Muscle layer of duodenum (tissue), 2 donors: ENCODE data around the gene SSH2.
"Not testable (repeated sequence)": the region's sequence is repeated elsewhere in the genome, so short reads cannot be mapped to it uniquely, and the experiment has no call there.

Experiments used
- H3K27ac ChIP-seq: one replicate; pipeline ENCODE4 v1.7.0; 2013; ENCODE audit warnings: mild to moderate bottlenecking, low read length
- H3K27me3 ChIP-seq: one replicate; pipeline ENCODE4 v1.7.0; 2013; ENCODE audit warnings: low read depth, mild to moderate bottlenecking, control low read depth, low read length
- H3K36me3 ChIP-seq, 2 donors: one replicate each; pipeline ENCODE4 v1.7.0; 2013; ENCODE audit warnings: low read length in 2 of 2, control low read depth in 1 of 2, mild to moderate bottlenecking in 1 of 2; ENCODE audit not compliant: insufficient read depth in 2 of 2, control insufficient read depth in 1 of 2
- H3K4me1 ChIP-seq, 2 donors: one replicate each; pipeline ENCODE4 v1.7.0; 2013; ENCODE audit warnings: low read length in 2 of 2, mild to moderate bottlenecking in 2 of 2, control low read depth in 1 of 2, moderate library complexity in 1 of 2; ENCODE audit not compliant: insufficient read depth in 2 of 2, control insufficient read depth in 1 of 2
- H3K4me3 ChIP-seq, 2 donors: one replicate each; pipeline ENCODE4 v1.7.0; 2013; ENCODE audit warnings: low read length in 2 of 2, low read depth in 1 of 2, mild to moderate bottlenecking in 1 of 2
- H3K9me3 ChIP-seq, 2 donors: one replicate each; pipeline ENCODE4 v1.7.0; 2013; ENCODE audit warnings: low read length in 2 of 2, control low read depth in 1 of 2, mild to moderate bottlenecking in 1 of 2; ENCODE audit not compliant: control insufficient read depth in 1 of 2
- donor health status: healthy.

The SSH2 gene

DNA sequence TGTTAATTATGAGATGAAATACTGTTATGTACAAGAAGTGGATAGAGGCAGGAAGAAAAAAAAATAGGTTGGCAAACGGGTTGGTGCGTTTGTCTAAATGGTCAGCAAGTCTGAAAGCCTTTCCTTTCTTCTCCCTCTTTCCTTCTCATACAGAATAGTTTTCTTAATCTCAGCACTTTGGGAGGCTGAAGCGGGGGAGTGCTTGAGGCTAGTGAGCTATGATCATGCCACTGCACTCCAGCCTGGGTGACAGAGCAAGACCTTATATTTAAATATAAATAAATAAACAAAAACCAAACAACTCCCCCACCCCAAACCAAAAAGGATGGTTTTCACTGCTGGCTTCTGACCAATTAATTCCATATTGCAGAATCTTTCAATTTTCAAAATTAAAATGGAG lies 232.7 kb downstream of the SSH2 start:
- H3K4me1 ChIP-seq: peaks cover 5 to 12% of the 10 kb centered on the region in 2 donors
- no peaks in the 10 kb centered on the region for H3K27me3 ChIP-seq
- H3K9me3 ChIP-seq: no peaks in the 10 kb centered on the region
- H3K36me3 ChIP-seq: peaks cover 1 to 6% of the 10 kb centered on the region in 2 donors
- H3K27ac ChIP-seq: no peak overlapping the region
- no peak overlapping the region for H3K4me3 ChIP-seq

DNA sequence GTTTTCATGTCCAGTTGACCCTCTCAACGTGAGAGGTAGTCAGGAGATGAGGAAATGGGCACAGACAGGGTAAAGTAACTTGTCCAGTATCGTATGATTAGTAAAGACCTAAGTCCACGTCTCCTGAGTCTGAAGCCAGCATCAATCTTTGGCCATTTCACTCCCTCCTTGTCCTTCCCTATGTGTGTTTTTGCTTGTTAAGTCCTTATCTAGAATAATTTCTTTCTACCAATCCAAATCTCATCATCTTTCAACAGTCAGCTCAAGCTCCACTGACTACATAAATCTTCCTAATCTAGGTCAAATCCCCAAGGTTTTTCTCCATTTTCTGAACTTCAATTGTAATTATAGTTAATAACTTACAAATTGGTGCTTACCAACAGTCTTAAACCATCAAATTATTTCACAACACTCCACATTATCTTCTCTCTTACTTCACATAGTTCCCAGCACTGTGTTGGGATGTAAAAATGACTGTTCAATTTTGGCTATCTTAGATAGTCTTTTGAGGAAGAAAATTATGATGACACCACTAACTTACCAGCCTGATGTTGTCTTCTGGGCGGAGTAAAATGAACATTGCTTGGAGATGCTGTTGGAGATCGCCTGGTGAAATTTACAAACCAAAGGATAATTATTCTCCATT lies 235.0 kb downstream of the SSH2 start:
- no peaks in the 10 kb centered on the region for H3K27me3 ChIP-seq
- peaks cover 0 to 6% of the 10 kb centered on the region in 2 donors for H3K36me3 ChIP-seq
- no peak overlapping the region for H3K4me3 ChIP-seq
- H3K4me1 ChIP-seq: peaks cover 5 to 12% of the 10 kb centered on the region in 2 donors
- H3K27ac ChIP-seq: no peak overlapping the region
- H3K9me3 ChIP-seq: no peaks in the 10 kb centered on the region

DNA sequence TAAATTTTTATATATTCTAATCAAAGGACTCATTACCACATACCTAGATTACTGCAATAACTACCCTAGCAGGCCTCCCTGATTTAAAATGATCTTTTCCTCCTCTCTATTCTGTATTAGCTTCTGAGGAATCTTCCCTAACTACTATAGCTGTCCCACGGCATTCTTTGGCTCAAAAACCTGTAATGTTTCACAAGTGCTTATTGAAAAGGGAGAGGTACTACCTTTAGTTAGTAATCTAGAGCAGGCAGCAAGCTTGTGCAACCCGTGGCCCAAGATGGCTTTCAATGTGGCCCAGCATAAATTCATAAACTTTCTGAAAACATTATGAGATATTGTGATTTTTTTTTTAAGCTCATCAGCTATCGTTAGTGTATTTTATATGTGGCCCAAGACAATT lies 236.3 kb downstream of the SSH2 start:
- Histone ChIP-seq H3K4me3 (no peak overlapping the region), H3K4me1 (peaks cover 0 to 2% of the 10 kb centered on the region in 2 donors), H3K36me3 (peaks cover 0 to 6% of the 10 kb centered on the region in 2 donors), H3K27me3 (no peaks in the 10 kb centered on the region), H3K9me3 (no peaks in the 10 kb centered on the region), H3K27ac (no peak overlapping the region)

DNA sequence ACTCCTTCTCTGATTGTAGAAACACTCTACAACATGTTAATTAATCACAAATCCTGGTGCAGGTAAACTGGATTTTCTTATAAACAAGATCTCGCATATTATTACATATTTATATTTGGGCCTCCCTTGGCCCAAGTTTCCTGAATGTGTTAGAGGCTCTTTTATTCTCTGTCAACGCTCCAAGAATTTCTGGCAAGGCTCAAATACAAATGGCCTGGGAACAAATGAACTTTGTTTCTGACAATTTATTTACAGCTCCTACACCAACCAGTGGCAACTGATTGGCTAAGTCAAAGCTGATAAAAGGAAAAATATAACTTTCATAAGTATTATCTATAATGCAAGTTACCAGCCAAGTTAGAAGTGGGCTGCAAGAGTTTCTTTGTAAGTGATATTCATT lies 242.4 kb downstream of the SSH2 start:
- Histone ChIP-seq H3K4me1 (peaks cover 5% of the 10 kb centered on the region in 2 donors), H3K36me3 (peaks cover 0 to 5% of the 10 kb centered on the region in 2 donors), H3K9me3 (no peaks in the 10 kb centered on the region), H3K27me3 (no peaks in the 10 kb centered on the region), H3K27ac (no peak overlapping the region), H3K4me3 (no peak overlapping the region)

DNA sequence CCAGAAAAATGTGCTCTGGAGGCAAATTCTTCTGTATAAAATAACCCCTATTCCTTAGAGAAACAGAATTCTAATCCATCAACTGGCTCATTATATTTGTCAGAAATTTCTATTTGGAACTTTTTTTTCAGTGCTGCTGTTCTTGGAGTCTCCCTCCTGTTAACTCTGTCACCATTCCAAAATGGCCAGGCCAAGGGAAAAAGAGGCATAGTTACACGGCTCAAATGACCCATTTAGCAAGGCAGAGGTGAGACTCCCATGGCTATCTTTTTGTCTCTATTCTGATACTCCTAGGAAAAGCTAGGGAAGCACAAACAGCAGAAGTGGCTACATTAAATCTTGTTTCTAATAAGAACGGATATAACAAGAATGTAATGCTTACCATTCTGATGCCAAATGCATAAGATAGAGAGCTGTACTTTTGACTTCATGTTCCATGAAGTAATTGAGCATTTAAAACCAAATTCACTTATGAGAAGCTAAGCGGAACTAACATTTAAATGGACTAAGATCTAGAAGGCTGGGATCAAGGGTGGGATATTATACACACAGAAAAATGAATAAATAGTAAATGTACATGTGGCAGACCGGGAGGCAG lies 242.9 kb downstream of the SSH2 start:
- peaks cover 0 to 5% of the 10 kb centered on the region in 2 donors for H3K36me3 ChIP-seq
- no peak overlapping the region for H3K4me3 ChIP-seq
- H3K27ac ChIP-seq: no peak overlapping the region
- H3K9me3 ChIP-seq: no peaks in the 10 kb centered on the region
- no peaks in the 10 kb centered on the region for H3K27me3 ChIP-seq
- peaks cover 5% of the 10 kb centered on the region in 2 donors for H3K4me1 ChIP-seq

DNA sequence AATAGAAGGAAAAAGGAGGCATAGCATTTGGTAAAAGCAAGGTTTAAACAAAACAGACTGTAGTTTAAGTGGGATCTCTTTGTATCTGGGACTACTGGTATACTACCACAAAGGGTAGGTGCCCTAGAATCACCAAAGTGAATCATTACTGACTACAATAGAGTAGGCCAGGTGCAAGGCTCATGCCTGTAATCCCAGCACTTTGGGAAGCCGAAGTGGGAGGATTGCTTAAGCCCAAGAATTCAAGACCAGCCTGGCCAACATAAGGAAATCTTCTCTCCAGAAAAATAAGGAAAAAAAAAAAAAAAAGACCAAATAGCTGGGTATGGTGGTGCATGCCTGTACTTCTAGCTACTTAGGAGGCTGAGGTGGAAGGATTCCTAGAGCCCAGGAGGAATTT lies 246.5 kb downstream of the SSH2 start:
- peaks cover 0 to 5% of the 10 kb centered on the region in 2 donors for H3K36me3 ChIP-seq
- H3K9me3 ChIP-seq: no peaks in the 10 kb centered on the region
- peaks cover 5% of the 10 kb centered on the region in 2 donors for H3K4me1 ChIP-seq
- H3K27me3 ChIP-seq: no peaks in the 10 kb centered on the region
- H3K4me3 ChIP-seq: no peak overlapping the region
- H3K27ac ChIP-seq: no peak overlapping the region

DNA sequence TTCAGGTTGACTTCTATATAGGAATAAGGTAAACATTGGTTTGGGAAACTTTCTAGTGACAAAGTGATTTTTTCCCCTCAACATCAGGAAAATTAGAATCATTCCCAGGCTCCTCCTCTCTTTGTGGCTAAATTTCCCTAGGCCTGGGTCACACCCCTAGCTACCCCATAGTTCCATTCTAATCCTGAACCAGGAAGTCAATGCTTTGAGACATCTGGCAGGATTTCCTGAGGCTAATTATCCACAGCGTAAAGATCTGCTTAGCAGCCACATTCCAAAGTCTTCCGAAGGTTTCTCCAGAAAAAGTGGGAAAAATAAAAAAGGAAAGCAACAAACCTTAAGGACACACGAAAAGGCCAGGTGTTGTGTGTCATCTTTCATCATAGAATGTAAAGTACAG lies 247.0 kb downstream of the SSH2 start:
- H3K9me3 ChIP-seq: no peaks in the 10 kb centered on the region
- H3K36me3 ChIP-seq: peaks cover 0 to 5% of the 10 kb centered on the region in 2 donors
- H3K4me3 ChIP-seq: no peak overlapping the region
- peak overlapping the region; percentile 5 for H3K27ac ChIP-seq
- no peaks in the 10 kb centered on the region for H3K27me3 ChIP-seq
- H3K4me1 ChIP-seq: peaks cover 5 to 8% of the 10 kb centered on the region in 2 donors

DNA sequence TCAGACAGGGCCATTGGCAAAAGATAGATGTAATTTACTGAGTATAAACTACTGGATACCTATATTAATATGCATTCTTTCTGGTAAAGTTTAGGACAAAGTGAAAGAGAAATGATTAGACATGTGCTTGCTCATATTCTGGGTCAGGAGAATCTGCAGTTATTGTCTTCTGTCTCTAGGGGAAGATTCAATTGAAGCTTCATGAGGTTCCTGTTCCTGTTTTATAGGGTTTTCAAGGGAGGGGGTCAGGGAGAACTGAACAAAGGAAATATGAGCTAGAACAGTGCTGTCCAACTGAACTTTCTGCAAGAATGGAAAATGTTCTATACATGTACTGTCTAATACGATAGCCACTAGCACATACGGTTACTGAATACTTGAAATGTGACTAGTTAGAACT lies 248.0 kb downstream of the SSH2 start:
- Histone ChIP-seq H3K27me3 (no peaks in the 10 kb centered on the region), H3K4me1 (peaks cover 0 to 13% of the 10 kb centered on the region in 2 donors), H3K36me3 (peaks cover 0 to 5% of the 10 kb centered on the region in 2 donors), H3K4me3 (no peak overlapping the region), H3K27ac (peak overlapping the region; percentile 26), H3K9me3 (no peaks in the 10 kb centered on the region)

DNA sequence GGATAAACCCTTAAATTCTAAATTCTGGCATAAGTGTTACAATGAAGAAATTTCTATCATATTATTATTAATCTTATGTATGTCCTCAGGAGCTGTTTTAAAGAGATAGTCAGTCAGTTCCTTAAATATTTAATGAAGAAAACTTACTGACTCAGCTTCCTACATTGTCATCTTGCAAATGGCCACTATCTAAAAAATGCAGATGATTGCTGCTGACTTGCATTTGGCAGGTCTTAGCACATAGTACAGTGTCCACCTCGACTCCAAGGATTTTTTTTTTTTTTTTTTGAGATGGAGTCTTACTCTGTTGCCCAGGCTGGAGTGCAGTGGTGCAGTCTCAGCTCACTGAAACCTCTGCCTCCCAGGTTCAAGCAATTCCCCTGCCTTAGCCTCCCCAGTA lies 252.2 kb downstream of the SSH2 start:
- Histone ChIP-seq H3K36me3 (peaks cover 0 to 9% of the 10 kb centered on the region in 2 donors), H3K27me3 (no peaks in the 10 kb centered on the region), H3K9me3 (no peaks in the 10 kb centered on the region), H3K4me1 (peaks cover 0 to 13% of the 10 kb centered on the region in 2 donors), H3K27ac (no peak overlapping the region), H3K4me3 (no peak overlapping the region)

DNA sequence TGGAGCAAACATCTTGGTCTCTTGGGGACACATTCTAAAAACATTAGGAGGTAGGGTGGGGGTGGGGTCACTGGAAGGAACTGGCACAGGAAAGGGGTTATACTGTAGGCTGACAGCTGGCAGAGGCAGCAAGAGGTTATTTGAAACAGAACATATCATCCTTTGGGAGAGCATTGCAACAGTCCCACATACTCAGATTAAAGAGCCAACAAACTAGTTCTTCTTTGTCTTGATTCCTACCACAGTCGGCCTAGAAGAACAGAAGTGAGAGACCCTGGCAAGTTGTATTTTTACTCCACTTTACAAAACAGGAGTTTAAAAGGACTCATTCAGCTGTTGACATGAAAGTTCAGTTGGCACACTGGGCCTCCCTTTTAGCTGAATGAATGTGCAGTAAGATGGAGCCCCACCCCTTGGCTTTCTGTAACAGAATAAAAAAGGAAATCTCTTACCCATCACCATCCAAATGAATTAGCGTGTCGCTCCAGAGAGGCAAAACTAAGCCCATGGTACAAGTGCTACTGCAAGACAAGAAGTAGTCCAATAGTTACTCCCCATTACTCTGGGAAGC lies 252.7 kb downstream of the SSH2 start:
- H3K36me3 ChIP-seq: peaks cover 0 to 12% of the 10 kb centered on the region in 2 donors
- no peak overlapping the region for H3K4me3 ChIP-seq
- no peaks in the 10 kb centered on the region for H3K9me3 ChIP-seq
- H3K4me1 ChIP-seq: peaks cover 0 to 13% of the 10 kb centered on the region in 2 donors
- H3K27ac ChIP-seq: peak overlapping the region; percentile 10
- no peaks in the 10 kb centered on the region for H3K27me3 ChIP-seq

DNA sequence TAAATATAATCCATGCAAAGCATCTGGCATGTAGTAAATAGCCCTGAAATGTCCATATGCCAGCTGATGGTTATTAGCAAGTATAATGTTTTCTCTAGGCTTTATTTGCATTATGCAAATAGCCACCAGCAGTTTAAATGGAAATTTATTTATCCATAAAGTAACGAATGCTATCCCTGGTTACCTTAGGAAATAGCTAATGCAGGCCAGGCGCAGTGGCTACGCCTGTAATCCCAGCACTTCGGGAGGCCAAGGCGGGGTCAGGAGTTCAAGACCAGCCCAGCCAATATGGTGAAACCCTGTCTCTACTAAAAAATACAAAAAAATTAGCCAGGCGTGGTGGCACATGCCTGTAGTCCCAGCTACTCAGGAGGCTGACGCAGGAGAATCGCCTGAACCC lies 254.1 kb downstream of the SSH2 start:
- Histone ChIP-seq H3K36me3 (peaks cover 10 to 21% of the 10 kb centered on the region in 2 donors), H3K4me1 (peaks cover 0 to 13% of the 10 kb centered on the region in 2 donors)
- H3K9me3 ChIP-seq, H3K27me3 ChIP-seq, H3K27ac ChIP-seq, H3K4me3 ChIP-seq: not testable (repeated sequence)
